Placental epithelial cell (primary cell): ENCODE data around the gene SLC52A1. TPM values are rescaled to one million over a fixed set of nuclear protein-coding genes. Genes with fewer than 3 reads are reported as not detected.

Experiments used
- total RNA-seq: library from RNA; depleted of rRNA; stranded (reverse); fragments of >200 nt; gene quantifications from 2 replicates; pipeline ENCODE4 v1.2.3, GENCODE V29; 2012

The SLC52A1 gene
- total RNA-seq, result 0.33 TPM in 1 of 2 replicates, not detected in the other

DNA sequence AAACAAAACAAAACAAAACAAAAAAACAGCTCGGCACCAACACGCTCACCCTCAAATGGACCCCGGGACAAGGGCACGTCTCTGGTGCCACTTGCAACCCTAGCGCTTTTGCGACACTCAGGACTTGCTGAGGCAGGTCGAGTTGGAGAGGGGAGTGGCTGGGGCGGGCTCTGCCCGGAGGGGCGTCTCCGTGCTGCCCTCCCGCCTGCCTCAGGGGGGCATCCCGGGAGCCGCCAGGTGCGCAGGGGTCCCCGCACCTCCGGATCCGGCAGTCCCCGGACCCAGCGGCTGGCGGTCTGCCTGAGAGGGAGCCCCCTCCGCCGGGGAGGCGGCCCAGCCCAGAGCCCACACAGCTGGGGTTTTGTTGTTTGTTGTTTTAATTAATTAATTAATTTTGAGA lies at the start of gene SLC52A1:
Gene SLC52A1, minus strand, starts transcription at position 112 of the 400 bp plus-strand sequence. CDS start 820 bp downstream, outside the sequence.

DNA sequence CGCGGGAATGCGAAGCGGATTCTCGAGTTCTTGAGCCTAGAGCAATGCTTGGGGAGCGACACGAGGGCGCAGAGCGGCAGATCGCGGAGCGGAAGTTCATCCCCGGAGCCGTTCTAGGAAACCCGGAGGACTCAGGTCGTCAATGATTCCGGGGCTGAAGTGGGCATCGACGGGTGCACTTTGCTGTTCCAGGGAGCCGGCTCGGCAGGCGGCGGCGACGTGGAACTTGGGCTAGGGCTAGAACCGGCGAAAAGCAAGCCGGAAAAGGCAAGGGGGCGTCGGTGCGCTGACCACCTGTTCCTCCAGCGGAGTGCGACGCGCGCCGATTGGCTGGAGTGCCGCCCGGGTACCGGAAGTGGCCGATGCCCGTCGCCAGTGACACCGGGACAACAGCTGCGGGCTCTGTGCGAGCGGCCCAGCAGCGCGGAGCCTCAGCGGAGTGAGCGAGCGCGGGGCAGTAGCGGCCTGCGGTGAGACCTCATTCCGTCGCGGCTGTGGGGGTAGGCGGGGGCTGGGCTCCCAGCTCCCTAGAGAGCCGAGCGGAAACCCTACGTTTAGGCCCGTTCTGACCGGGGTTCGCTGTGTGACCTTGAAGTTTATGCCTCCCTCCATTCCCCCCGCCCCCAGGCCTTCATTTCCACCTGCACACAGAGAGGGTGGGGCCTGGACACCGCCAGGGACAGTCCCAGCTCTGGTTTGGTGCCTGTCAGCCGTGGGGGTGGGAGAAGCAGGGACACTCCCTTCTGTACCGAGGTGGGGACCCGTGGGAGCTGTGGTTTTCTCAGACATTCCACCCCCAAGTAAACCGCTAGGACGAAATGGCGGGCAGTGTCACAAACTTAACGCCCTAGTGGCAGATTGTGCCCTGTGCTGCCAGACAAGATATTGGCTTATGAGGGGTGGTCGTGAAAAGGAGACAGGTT lies 43.1 kb upstream of the SLC52A1 start, which contains the start of gene ZFP3:
Gene ZFP3, plus strand, starts transcription at position 362 of the 923 bp plus-strand sequence. CDS start 13,038 bp downstream, outside the sequence.

DNA sequence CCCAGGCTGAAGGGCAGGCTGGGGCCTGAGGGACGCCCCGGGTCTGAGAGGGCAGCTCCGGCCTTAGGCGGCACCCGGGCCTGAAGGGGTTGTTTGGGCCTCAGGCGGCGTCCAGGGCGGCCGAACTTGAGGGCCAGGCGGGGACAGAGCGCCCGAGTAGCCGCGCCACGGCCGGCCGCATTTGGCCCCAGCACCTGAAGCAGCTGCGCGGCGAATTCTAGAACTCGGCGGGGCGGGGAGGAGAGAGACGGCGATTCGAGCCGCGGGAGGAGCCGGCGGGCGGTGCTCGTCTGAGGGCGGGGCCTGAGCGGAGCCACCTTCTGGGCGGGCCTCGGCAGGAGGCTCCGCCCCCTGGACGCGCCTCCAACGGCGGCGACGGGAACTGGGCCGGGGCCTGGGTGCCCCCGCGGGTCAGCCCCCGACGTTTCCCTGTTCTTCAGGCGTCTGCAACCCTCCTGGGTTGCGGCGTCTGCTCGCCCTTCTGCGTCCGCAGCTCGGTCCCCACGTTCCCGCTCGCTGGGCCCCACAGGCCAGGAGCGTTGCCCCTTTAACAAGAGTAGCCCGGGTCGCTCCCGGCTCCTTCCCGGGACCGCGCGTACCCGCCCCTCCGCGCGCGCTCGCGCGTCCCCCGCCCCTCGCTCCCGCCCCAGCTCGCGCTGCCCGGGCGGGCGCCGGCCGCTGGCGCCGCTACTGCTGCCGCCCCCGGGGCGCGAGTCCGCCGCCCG lies 37.8 kb downstream of the SLC52A1 start, which contains the start of the genes INCA1 and KIF1C:
Gene INCA1, minus strand, starts transcription at position 221 of the 725 bp plus-strand sequence. CDS start 3,085 bp downstream, outside the sequence.
Gene KIF1C, plus strand, starts transcription at position 649 of the 725 bp plus-strand sequence. CDS start 2,297 bp downstream, outside the sequence.

DNA sequence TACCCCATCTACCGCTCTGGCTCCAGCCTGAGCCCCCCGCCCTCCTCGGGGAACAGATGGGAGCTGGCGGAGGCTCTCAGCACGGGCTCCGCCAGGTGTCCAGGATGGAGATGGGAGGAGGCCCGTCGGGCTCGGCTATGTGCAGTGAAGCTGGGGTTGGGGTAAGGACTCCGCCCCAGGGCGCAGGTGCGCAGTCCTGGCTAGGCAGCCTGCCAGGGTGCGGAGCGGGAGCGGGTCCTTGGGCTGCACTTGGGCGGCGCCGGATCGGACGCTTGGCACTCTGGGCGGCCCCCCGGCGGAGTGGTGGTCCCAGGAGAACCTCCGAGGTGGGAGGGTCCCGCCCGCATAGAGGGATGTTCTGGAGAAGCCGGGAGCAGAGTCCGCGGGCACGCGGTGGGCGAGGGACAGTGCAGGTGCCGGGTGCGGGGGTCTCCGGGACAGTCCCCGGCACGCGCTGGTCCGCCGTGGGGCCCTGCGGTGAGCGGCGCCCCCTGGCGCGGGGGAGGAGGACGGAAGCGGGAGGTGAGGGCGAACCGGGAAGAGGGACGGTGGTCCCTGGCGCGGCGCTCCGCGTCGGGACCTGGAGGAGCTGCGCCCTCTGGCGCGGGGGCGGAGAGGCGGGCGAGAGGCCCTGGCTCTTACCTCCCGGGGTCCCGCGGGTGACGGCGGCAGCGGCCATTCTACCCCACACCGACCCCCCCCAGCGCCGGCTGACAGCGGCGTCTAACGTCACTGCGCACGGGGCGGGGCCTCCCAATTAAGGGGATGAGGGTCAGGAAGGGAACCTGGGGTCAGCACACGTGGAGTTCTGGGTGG lies 48.1 kb downstream of the SLC52A1 start, which contains the start of gene CAMTA2:
Gene CAMTA2, minus strand, starts transcription at position 725 of the 816 bp plus-strand sequence. CDS start 1,453 bp downstream, outside the sequence.

Other genes with a start within 250 kb of the SLC52A1 start
- 0.33 TPM in 1 of 2 replicates, not detected in the other for gene VMO1, start 249.1 kb downstream of the SLC52A1 start, total RNA-seq
- gene GLTPD2, start 246.5 kb downstream of the SLC52A1 start, total RNA-seq, result 0.79 TPM in 1 of 2 replicates, not detected in the other
- 78.5 and 282 TPM in 2 replicates for gene PSMB6, start 239.3 kb downstream of the SLC52A1 start, total RNA-seq
- 54.9 and 100 TPM in 2 replicates for gene PLD2, start 228.3 kb downstream of the SLC52A1 start, total RNA-seq
- 69.8 and 90.7 TPM in 2 replicates for gene MINK1, start 202.1 kb downstream of the SLC52A1 start, total RNA-seq
- 32.5 and 48.7 TPM in 2 replicates for gene C17orf107, start 135.9 kb downstream of the SLC52A1 start, total RNA-seq
- 0.87 and 1.6 TPM in 2 replicates for gene CHRNE, start 132.3 kb downstream of the SLC52A1 start, total RNA-seq
- not detected in 2 replicates for gene GP1BA, start 103.1 kb downstream of the SLC52A1 start, total RNA-seq
- 49.5 and 65.2 TPM in 2 replicates for gene SLC25A11, start 95.4 kb downstream of the SLC52A1 start, total RNA-seq
- 38.5 and 60.9 TPM in 2 replicates for gene RNF167, start 95.2 kb downstream of the SLC52A1 start, total RNA-seq
- gene PFN1, start 86.9 kb downstream of the SLC52A1 start, total RNA-seq, result 275 and 588 TPM in 2 replicates
- 3.7 and 8.2 TPM in 2 replicates for gene ENO3, start 84.3 kb downstream of the SLC52A1 start, total RNA-seq
- gene SPAG7, start 67.6 kb downstream of the SLC52A1 start, total RNA-seq, result 34.9 and 68.7 TPM in 2 replicates
- gene CAMTA2, start 47.8 kb downstream of the SLC52A1 start, total RNA-seq, result 10.2 and 12.5 TPM in 2 replicates
- gene INCA1, start 37.9 kb downstream of the SLC52A1 start, total RNA-seq, result 0.43 and 1.6 TPM in 2 replicates
- gene KIF1C, start 37.5 kb downstream of the SLC52A1 start, total RNA-seq, result 40.8 and 63.3 TPM in 2 replicates
- gene ZFP3, start 43.0 kb upstream of the SLC52A1 start, total RNA-seq, result 3.1 and 4.4 TPM in 2 replicates
- 3.4 and 12.6 TPM in 2 replicates for gene ZNF232, start 76.5 kb upstream of the SLC52A1 start, total RNA-seq
- 0.11 and 6.7 TPM in 2 replicates for gene USP6, start 80.6 kb upstream of the SLC52A1 start, total RNA-seq
- gene ZNF594, start 156.4 kb upstream of the SLC52A1 start, total RNA-seq, result 8.6 and 13.0 TPM in 2 replicates
- gene SCIMP, start 199.4 kb upstream of the SLC52A1 start, total RNA-seq, result not detected in 2 replicates
- gene RABEP1, start 246.9 kb upstream of the SLC52A1 start, total RNA-seq, result 29.8 and 36.2 TPM in 2 replicates